ENCODE measurements around the gene MDM1.

GRCh38 chr12:68261896-68262295, 70.3 kb downstream of the MDM1 start:
- TF ChIP-seq POLR2AphosphoS5 (IDR thresholded peaks at IDR 0.05; ENCODE audit: low read depth, low read length) (no peak), POLR2A (IDR thresholded peaks at IDR 0.05; ENCODE audit: low read depth, low read length) (no peak), TAF1 (IDR thresholded peaks at IDR 0.05; ENCODE audit: low read depth, low read length) (no peak), PAX5 (IDR thresholded peaks at IDR 0.05; ENCODE audit: insufficient read depth, low read length, severe bottlenecking) (no peak), SPI1 (IDR thresholded peaks at IDR 0.05; ENCODE audit: low read depth, low read length) (no peak), POU2F2 (IDR thresholded peaks at IDR 0.05; ENCODE audit: low read depth, low read length) (no peak)

Measured in GM12891 (cell line).